GM18508 (cell line): ENCODE measurements around the gene MTPN.

ENCODE experiments used
- ATAC-seq: cut with Tn5 transposase; IDR thresholded peaks from one replicate; pipeline ENCODE4 v1.9.1; 2021; ENCODE audit warnings: moderate number of reproducible peaks; ENCODE audit not compliant: insufficient read depth, unreplicated experiment

MTPN gene

GRCh38 chr7:135990258-135990657 lies 13.1 kb upstream of the MTPN start:
- ATAC-seq = no peak

GRCh38 chr7:135981958-135982646 lies 4.9 kb upstream of the MTPN start:
- ATAC-seq = no peak

- peak; percentile 74 for ATAC-seq
Observed at GRCh38 chr7:135980665-135981180, 3.6 kb upstream of the MTPN start.

GRCh38 chr7:135980012-135980551 lies 2.9 kb upstream of the MTPN start:
- peak; percentile 19 for ATAC-seq

- ATAC-seq = no peak
Observed at GRCh38 chr7:135979471-135980011, 2.4 kb upstream of the MTPN start.

- no peak for ATAC-seq
Observed at GRCh38 chr7:135978624-135979023, 1.5 kb upstream of the MTPN start.

- ATAC-seq = no peak
Observed at GRCh38 chr7:135977742-135978066, 545 bp upstream of the MTPN start.

GRCh38 chr7:135976312-135977006 lies 700 bp downstream of the MTPN start:
- no peak for ATAC-seq

GRCh38 chr7:135975166-135975565 lies 2.0 kb downstream of the MTPN start:
- ATAC-seq = no peak

GRCh38 chr7:135974667-135975066 lies 2.5 kb downstream of the MTPN start:
- ATAC-seq = no peak

- ATAC-seq = peak; percentile 4
Observed at GRCh38 chr7:135971366-135971725, 5.8 kb downstream of the MTPN start.

- peak; percentile 74 for ATAC-seq
Observed at GRCh38 chr7:135970682-135971365, 6.3 kb downstream of the MTPN start.

GRCh38 chr7:135970045-135970444 lies 7.1 kb downstream of the MTPN start:
- no peak for ATAC-seq

GRCh38 chr7:135966341-135967043 lies 10.7 kb downstream of the MTPN start:
- ATAC-seq = no peak

GRCh38 chr7:135965602-135966001 lies 11.6 kb downstream of the MTPN start:
- ATAC-seq = no peak

- no peak for ATAC-seq
Observed at GRCh38 chr7:135964791-135965190, 12.4 kb downstream of the MTPN start.

GRCh38 chr7:135964274-135964673 lies 12.9 kb downstream of the MTPN start:
- ATAC-seq = no peak

GRCh38 chr7:135962802-135963201 lies 14.4 kb downstream of the MTPN start:
- no peak for ATAC-seq

GRCh38 chr7:135960709-135961451 lies 16.3 kb downstream of the MTPN start:
- ATAC-seq = no peak
